ENCODE data around the gene VGLL2.

VGLL2 gene

DNA sequence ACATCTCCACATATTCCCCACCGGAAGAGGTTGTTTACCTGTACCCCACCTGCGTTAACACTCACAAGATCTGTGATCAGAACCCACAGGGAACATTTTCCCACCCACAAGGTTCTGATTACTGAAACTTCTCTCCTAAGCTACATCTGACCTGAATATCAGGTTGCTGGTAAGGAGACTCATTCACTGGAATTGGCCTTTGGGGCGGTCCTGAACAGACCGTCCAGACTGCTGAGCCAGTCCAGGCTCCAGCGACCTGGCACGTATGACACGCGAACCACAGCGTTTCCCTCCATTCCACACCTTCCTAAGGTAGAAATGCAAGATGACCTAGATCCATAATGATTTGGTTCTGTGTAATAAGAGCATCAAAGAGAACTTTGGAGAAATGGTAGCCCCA lies 9.8 kb downstream of the VGLL2 start:
- DNase-seq (ENCODE audit: extremely low read depth, low read depth), result no peak
- TF ChIP-seq, protein P1, sequence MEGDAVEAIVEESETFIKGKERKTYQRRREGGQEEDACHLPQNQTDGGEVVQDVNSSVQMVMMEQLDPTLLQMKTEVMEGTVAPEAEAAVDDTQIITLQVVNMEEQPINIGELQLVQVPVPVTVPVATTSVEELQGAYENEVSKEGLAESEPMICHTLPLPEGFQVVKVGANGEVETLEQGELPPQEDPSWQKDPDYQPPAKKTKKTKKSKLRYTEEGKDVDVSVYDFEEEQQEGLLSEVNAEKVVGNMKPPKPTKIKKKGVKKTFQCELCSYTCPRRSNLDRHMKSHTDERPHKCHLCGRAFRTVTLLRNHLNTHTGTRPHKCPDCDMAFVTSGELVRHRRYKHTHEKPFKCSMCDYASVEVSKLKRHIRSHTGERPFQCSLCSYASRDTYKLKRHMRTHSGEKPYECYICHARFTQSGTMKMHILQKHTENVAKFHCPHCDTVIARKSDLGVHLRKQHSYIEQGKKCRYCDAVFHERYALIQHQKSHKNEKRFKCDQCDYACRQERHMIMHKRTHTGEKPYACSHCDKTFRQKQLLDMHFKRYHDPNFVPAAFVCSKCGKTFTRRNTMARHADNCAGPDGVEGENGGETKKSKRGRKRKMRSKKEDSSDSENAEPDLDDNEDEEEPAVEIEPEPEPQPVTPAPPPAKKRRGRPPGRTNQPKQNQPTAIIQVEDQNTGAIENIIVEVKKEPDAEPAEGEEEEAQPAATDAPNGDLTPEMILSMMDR (IDR thresholded peaks at IDR 0.05; ENCODE audit: low read depth, low read length, missing control alignments), result no peak
- no peak overlapping the region for H3K4me3 ChIP-seq (replicated peaks; ENCODE audit: low read depth, low read length)

DNA sequence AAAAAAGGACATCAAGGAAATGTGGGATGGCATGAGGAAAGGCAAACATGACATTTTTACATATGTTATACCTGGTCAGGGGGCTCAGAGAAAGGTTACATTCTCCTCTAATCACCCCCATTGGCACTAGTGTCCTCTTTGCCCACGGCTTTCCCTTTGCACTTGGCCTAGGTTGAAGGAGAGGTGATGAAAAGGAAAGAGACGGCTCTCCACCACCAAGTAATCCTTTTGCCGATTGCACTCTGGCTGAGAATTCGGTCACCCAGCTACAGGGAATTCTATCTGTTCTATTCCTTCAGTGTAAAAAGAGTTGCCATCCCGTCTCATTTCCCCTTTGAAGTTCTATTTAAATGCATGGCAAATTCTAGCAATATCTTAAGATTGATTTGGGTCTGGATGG lies 10.4 kb downstream of the VGLL2 start:
- no peak overlapping the region for H3K4me3 ChIP-seq (replicated peaks; ENCODE audit: low read depth, low read length)
- TF ChIP-seq, protein P1 (IDR thresholded peaks at IDR 0.05; ENCODE audit: low read depth, low read length, missing control alignments), result no peak
- no peak for DNase-seq (ENCODE audit: extremely low read depth, low read depth)

DNA sequence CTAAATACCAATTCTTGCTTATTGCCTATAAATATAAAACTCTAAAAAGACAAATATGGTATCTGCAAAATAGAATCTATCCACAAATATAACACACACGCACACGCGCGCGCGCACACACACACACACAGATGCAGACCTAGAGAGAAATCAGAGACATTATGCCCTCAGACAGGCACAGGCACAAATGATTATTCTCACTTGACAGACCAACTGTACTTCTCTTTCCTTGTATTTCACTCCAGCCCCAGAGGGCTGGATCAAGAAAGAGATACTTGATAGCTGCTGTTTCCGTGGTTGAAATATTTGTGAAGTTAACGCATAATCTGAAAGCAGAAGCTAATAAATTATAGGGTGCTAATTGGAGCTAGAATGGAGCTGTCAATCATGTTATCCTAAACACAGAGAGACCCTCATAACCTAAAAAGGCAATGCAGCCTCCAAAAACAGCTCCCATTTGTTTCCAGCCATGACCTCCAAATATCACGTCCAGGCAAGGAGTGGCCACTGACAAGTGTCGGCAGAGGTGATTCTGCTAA lies 11.5 kb downstream of the VGLL2 start:
- TF ChIP-seq, protein P1 (IDR thresholded peaks at IDR 0.05; ENCODE audit: low read depth, low read length, missing control alignments), result no peak
- DNase-seq (ENCODE audit: extremely low read depth, low read depth), result no peak
- H3K4me3 ChIP-seq (replicated peaks; ENCODE audit: low read depth, low read length), result no peak overlapping the region

DNA sequence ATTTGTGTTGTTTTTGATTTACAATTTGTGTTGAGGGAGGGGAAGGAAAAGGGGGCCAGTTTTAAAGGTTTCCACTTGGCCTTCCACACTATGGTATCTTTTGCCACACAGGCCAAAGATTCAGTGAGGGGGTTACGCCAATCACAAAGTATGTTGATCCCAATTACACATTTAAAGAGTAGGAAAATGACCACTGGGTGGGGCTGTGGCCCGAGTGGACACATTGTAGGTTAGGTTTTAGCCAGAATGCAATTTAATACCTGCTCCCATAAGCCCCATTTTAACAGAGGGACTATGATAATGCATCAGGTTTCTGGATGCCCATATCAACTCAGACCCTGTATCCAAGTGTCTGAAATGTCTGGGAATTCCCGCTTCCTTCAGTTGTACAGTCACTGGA lies 15.6 kb downstream of the VGLL2 start:
- DNase-seq (ENCODE audit: extremely low read depth, low read depth), result no peak
- H3K4me3 ChIP-seq (replicated peaks; ENCODE audit: low read depth, low read length), result no peak overlapping the region
- TF ChIP-seq, protein P1 (IDR thresholded peaks at IDR 0.05; ENCODE audit: low read depth, low read length, missing control alignments), result peak; percentile 37

DNA sequence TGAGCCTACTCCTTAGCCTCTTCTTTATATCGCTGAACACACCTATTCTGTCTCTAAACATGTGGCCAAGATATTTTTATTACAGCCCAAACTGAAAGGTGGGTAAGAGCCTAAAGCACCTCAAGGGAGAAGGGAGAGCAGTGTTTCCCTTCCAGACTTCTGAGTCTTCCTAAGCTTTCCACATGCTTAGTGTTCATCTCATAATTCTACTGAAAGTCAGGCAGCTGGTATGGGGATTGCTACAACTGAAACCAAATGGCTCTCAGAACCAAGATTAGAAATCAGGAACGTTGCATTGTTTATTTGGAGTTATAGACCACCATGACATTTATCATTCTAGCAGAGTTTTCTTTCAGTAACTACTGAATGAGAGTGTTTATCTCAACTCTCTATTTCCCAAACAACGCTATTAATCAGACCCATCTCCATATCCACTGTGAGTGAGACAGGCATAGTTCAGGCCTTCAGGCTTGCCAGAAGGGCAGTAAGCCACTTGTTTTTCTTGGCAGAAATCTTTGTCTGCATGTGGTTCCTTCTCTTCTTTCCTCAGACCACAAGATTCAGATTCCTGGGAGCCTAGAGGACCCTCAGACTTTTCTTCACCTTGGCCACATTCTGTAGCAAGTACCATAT lies 22.8 kb downstream of the VGLL2 start:
- no peak overlapping the region for H3K4me3 ChIP-seq (replicated peaks; ENCODE audit: low read depth, low read length)
- TF ChIP-seq, protein P1 (IDR thresholded peaks at IDR 0.05; ENCODE audit: low read depth, low read length, missing control alignments), result no peak
- DNase-seq (ENCODE audit: extremely low read depth, low read depth), result no peak

DNA sequence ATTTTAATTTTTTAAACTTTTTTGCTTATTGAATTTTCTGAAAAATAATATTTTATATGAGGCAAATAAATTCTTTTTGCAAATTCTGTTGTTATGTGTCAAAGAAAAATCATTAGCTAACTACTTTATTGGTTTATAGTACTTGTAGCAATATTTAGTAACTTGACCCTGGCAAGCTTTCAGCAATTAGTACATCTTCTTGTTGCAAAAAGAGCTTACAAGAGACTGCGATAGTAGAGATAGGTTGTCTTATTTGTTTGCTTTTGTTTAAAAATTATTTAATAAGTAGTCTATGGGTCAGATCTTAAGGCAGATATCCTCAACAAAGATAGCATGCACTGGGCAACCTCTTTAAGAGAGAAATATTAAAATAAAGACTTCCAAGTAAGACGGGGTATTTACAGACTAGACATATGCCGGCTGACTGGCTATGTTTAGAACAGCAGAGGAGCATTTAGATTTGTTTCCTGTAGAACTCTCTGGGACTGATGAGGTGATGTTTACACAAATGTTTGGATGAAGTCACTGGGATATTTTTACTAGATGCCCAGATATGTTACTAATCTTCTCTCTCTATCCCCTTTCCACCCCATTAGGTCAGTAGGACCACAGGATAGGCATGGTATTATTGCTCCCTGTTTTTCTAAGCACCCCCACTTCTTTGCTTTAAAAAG lies 25.0 kb downstream of the VGLL2 start:
- H3K4me3 ChIP-seq (replicated peaks; ENCODE audit: low read depth, low read length), result no peak overlapping the region
- DNase-seq (ENCODE audit: extremely low read depth, low read depth), result no peak
- TF ChIP-seq, protein P1 (IDR thresholded peaks at IDR 0.05; ENCODE audit: low read depth, low read length, missing control alignments), result no peak
